Activated T-helper 1 cell treated with anti-CD3 and anti-CD28 coated beads, Interleukin-2, amount 50 U/mL, for 16 hours (primary cell): ENCODE measurements around the gene ACAA2.

Source experiments
- DNase-seq, 2 donors: peaks; one replicate each; pipeline ENCODE4 v3.0.0-alpha.2; 2020; ENCODE audit warnings: low read depth in 1 of 2, low spot score in 1 of 2

ACAA2 gene

DNA sequence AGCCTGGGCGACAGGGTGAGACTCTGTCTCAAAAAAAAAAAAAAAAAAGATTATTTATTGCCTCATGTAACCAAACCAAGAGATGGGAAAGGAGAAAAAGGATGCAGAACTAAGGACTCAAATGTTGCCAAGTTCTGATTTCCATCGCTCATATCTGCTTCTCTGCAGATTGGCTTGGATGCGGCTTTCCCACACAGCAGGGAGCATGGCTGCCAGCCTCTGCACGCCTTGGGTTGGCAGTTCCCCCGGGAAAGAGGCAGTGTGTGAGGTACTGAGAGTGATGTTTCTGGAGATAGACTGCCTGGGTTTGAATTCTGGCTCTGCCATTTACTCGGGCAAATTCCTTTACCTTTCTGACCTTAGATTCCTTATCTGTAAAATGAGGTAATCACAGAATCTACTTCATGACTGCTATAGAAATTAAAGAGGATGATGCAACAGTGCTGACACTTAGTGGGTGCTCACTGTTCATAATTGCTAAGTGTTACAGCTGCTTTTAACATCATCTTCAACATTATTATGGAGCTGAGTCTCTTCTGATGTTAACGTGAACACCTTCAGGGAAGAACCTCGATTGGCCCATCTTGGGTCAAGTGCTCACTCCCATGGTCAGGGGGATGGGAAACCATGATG, 68.8 kb downstream of the ACAA2 start:
- DNase-seq: no peak

DNA sequence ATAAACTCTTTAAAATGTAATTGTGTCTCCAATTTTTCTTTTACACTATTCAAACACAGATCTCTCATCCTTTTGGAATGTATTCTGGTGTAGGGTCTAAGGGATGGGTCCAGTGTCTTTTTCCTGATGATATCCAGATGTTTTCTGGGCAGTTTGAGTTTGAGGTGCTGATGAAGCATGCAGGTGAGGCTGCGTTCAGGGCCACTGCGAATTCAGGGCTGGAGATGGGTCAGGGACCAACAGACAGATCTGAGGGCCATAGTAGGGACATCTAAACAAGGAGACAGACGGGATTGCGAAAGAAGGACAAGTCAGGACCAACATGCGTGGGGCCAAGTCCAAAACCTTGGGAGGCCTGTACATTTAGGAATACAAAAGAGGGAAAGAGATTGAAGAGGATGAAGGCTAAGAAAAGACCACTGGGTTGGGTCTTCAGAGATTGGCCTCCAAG, 70.2 kb downstream of the ACAA2 start:
- DNase-seq: no peak

DNA sequence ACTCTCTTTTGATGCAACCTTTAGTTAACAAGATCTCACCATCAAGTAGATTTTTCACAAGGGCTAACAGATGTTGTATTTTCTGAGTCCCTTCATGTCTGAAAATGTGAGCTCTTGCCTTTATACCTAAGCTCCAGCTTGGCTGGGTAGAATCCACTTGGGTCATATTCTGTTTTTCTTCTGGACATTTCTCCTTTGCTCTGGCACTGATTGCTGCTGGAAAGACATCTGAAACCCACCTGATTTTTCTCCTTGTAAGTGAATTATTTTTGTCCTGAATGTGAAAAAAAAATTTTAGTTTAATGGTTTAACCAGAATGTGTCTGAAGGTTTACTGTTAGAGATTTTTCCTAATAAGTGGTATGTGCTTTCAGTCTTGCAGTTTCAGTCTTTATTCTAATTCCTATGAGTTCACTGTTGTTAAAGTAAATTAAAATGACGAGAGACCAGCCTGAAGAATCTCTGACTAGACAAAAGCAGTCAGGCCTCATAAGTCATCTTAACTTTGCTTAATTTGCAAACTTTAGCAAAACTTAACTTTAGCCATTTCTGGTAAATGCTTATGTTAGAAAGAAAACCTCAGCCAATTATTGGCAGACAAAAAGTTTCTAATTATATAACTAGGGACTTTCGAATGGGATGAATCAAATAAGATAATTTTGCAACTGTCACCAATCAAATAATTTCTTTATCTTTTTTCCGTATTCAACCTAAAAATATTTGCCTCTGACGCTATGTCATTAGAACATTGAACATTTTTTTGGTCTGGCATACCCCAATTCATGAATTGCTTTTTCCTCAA, 70.8 kb downstream of the ACAA2 start:
- DNase-seq: no peak

DNA sequence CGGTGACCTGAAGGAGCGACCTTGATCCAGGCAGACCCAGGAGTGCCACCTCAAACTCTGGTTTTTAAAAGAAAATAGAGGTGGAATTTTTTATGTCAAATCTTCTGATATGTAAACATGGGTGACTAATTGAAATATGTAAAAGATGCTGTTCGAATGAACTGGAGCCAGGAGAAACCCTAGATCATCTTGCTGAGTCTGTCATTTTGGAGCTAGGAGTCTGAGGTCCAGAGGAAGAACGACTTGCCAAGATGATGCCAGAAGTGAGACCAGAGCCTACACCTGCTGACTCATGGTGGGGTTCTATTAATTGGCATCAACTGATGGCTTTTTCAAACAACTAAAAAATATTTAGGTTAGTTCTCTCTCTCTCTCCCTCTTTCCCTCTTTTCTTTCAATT, 74.1 kb downstream of the ACAA2 start:
- no peak for DNase-seq

DNA sequence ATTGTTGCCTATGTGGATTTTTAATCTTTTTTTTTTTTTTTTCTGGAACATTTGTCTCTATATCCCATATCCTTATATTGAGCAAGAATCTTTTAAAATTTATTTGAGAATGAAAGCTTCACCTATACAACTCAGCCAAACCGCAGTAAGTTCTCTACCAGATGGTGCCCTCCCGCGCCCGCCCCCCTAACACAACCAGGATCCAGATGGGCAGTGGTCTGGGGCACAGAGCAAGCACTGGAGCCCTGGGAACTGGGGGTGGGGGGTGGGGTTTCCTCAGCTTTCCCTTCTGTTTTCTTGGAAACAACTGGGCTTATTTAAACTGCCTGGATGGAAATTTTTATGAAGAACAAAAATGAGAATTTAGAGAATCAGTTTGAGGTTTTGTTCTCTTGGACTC, 74.6 kb downstream of the ACAA2 start:
- DNase-seq: no peak

DNA sequence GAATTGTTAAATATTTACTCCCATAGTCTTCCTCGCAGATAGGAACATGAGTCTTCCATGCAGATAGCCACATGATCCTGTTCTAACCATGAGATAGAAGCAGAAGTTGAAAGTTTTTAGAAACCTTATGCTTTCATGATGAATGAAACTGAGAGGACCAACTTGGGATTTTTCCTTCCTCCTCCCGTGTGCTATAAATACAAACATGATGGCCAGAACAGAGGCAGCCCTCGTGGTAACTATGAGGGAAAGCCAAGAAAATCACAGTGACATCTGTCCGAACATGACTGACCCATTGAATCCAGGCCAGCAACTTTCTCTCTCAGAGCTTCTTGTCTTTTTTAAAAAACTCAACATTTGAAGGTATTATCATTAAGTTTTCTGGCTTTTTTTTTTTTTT, 78.5 kb downstream of the ACAA2 start:
- DNase-seq: no peak

DNA sequence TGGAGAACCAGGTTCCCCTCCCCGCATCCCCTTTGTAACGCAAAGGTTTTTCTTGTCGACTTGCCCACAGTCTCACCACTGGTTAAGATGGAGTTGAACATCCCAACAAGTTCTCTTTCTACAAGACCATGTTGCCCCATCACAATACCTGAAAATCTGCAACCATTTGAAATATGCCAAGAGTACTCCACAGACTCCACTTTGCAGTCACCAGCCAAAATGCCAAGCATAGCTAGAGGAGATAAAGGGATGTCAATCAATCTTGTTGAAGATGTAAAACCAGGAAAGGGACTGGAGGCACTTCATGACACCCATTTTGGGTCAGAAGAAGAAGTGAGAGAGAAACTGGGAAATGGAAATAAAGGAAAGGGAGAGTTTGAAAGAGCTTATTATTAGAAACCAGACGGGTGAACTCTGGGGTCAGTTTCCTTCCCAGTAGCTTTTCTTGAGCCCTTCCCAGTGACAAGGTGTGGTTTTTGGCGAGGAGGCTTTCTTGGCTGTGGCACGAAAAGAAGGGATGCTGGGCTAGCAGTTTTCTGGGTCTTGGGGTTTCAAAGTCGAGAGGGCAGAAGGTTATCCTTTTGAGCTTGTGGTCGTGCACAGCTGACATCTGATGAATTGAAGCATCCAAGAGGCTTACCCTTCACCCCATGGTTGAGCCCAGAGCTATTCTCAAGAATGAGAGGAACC, 79.3 kb downstream of the ACAA2 start:
- no peak for DNase-seq

DNA sequence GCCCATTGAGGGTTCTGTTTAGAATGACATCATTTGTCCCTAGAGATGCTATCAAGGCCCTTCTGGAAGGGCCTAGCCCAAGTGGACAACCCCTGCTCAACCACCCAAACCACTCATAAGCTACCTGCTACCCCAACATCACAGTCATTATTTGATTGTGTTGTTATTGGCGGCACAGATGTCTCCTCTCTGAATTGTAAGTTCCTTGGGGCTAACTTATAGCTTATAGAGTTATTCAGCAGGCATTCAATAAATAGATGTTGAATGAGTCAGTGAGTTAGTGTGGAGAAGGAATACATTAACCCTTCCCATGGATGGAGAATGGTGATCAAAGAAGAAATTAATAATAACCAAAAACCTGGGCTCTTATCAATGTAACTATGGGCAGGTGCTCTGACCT, 80.0 kb downstream of the ACAA2 start:
- DNase-seq: no peak
